GM20000 (cell line): Measurements from ENCODE around the gene ADAMTS8.

Experiments used
- DNase-seq: peaks from one replicate; pipeline ENCODE4 v3.0.0; 2012; ENCODE audit warnings: low spot score
- TF ChIP-seq, protein P1 (sequence below): IDR thresholded peaks from 2 replicates; pipeline ENCODE4 v1.5.1; 2012; ENCODE audit warnings: mild to moderate bottlenecking, control low read depth; ENCODE audit errors: extremely low read depth, missing control alignments

Gene ADAMTS8

DNA sequence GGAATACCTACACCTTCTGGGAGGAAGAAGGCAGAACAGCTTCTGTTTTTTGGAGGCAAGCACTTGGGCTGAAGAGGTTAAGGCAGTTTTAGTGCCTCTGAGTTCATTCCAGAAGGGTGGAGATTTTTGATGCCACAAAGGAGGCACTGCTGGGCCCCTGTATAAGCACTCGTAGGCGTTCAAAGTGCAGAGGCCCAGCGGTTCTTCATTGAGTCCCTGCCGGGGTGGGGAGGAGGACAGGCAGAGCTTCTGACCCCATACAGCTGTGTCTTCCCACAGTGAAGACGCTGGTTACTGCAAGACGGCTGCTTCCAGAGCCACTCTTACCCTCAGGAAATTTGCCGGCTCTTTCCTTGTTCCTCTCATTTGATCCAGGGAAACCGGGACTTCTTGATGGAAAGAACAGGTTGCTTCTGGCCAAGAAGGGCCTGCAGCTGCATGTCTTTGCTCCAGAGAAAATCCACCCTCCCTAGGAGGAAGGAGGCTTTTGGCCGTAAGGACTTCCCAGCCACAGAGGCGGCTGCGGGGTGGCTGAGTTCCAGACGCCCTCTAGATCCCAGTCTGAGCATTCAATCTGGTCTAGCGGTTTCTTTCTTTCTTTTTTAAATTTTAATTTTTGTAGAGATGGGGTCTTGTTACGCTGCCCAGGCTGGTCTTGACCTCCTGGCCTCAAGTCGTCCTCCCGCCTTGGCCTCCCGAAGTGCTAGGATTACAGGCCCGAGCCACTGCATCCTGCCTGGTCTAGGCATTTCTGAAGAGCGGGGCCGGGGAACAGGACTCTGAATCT is 29.4 kb upstream of the ADAMTS8 start:
- TF ChIP-seq, protein P1, sequence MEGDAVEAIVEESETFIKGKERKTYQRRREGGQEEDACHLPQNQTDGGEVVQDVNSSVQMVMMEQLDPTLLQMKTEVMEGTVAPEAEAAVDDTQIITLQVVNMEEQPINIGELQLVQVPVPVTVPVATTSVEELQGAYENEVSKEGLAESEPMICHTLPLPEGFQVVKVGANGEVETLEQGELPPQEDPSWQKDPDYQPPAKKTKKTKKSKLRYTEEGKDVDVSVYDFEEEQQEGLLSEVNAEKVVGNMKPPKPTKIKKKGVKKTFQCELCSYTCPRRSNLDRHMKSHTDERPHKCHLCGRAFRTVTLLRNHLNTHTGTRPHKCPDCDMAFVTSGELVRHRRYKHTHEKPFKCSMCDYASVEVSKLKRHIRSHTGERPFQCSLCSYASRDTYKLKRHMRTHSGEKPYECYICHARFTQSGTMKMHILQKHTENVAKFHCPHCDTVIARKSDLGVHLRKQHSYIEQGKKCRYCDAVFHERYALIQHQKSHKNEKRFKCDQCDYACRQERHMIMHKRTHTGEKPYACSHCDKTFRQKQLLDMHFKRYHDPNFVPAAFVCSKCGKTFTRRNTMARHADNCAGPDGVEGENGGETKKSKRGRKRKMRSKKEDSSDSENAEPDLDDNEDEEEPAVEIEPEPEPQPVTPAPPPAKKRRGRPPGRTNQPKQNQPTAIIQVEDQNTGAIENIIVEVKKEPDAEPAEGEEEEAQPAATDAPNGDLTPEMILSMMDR, result no peak
- no peak for DNase-seq

DNA sequence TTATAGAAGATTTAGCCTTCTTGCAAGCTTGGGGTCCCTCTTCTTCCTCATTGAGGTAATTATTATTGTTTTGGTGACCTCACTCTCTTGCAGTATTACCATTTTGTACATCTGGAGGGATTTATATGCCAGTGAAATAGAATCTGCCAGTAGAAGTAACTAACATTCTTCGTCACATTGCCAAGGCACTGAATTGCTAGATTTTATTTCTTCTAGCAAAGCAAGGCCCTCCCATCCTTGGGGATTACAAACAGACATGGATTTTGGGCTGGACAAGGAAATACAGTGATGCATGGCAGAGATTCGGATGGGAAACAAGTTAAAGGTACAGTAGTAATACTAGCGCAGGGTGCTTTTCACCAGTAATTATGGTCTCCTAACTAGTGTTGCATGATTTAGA is 27.9 kb upstream of the ADAMTS8 start:
- DNase-seq, result no peak
- TF ChIP-seq, protein P1, result no peak

DNA sequence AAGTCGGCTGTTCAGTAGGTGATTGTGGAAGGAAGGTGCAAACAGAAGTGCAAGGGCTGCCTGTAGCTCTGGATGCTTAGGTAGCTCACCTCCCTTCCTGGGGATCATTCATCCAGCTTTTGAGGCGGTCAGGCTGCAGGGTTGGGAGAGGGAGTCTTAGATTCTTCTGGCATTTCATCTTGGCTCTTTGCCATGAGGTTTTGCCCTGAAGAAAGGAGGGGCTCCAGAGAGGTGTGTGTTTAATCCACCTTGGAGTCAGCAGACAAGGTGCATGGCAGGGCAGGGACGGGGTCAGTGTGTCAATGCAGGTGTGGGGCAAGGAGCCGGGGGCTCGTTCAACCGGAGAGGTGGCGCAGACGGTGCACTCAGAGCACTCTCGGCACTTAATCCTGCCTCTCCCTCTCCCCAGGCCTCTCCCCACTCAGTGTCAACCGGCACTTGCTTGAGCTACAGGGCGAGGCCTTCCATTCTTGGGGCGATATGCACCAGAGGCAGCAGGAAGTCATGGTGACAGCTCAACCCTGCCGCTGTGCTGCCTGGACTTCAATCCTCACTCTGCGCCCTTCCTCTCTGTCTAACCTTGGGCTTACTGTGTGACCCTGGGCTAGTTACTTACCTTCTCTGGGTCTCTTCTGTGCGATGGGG is 27.2 kb upstream of the ADAMTS8 start:
- DNase-seq, result no peak
- TF ChIP-seq, protein P1, result no peak

DNA sequence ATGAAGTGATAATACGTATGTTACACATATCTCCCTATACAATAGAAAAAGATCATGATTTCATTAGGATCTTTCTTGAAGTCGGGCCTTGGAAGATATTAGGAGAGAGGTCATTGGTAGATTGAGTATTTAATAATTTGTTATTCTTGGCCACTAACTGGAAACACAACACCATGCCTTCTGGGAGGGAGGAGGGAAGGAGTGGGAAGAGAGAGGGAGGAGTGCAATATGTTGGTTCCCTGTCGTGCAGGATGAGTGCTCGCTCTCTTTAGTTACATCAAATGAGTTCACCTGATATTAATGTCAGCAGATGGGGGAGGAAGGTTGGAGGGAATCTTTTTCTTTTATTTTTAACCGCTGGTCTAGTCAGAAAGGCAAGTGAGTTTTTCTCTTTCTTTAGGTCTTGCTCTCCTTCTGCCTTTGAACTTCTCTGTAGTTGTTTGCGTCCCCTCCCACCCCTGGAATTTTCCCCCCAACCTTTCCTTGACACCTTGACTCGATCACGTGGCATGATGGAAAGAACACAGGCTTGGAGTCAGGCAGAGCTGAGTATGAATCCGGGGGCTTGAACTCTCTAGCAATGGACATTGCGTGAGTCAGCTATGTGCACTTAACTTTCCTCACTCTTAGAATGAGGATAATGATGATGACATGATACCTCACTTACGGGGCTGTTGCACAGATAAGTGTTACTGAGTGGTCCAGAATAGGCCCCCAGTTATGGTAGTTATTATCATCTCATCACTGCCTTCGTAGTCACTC is 26.3 kb upstream of the ADAMTS8 start:
- no peak for DNase-seq

DNA sequence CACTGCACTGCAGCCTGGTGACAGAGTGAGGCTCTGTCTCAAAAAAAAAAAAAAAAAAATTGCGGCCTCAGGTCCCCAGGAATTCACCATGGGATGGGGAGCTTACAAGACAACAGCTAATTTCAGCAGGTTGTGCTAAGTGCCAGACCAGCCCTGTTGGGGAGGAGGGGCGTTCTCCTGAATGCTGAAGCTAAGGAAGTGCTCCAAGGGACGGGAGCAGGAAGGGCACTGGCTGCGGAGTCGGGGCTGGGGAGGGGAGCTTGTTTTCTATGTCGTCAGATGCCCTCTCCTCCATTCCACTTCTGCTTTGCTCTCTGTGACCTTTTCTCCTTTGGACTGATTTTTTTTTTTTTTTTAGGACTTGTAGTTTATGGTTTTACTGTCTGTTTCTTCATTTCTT is 24.5 kb upstream of the ADAMTS8 start:
- TF ChIP-seq, protein P1, result no peak
- DNase-seq, result no peak

More for the DNA sequence above, 26.3 kb upstream of the ADAMTS8 start:
- TF ChIP-seq, protein P1, result no peak

DNA sequence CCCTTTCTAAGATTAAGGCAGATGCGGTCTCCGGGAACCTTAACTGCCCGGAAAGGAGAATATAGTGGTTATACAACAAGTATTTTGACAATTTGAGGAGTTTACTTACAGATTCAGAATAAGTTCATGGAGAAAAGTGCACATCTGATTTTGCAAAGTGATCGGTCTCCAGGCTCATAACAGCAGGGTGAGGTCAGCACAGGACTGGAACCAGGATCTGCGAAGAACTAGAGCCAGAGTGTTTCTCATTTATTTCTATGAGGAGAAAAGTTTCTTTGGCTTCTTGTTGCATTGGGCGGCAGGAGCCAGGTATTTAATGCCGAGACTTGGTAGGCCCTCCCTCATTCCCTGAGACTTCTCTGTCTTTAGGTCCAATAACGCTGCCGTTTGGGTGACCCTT is 23.8 kb upstream of the ADAMTS8 start:
- TF ChIP-seq, protein P1, result no peak
- DNase-seq, result no peak
